Right lobe of liver (tissue), 6 donors: ENCODE measurements around the gene HSD17B11. TPM values are rescaled to one million over a fixed set of nuclear protein-coding genes. Genes with fewer than 3 reads are reported as not detected.
A peak's percentile ranks its signal among the peaks of the same experiment; 100 is the strongest.
"Not testable (repeated sequence)": the region's sequence is repeated elsewhere in the genome, so short reads cannot be mapped to it uniquely, and the experiment has no call there.

ENCODE experiments used
- ATAC-seq, 4 donors: fragments of 200-7000 bp; cut with Tn5 transposase; one replicate each; pipeline ENCODE4 v1.9.1; 2020; ENCODE audit warnings: mild to moderate bottlenecking in 4 of 4, moderate library complexity in 4 of 4
- DNase-seq, 3 donors: peaks; one replicate each; pipeline ENCODE4 v3.0.0-alpha.2; 2020
- H3K27ac ChIP-seq, 3 donors: fragments of 200-600 bp; one replicate each; pipeline ENCODE4 v1.8.0; 2022
- H3K27me3 ChIP-seq, 2 donors: fragments of 200-600 bp; one replicate each; pipeline ENCODE4 v1.8.0; 2022
- H3K36me3 ChIP-seq, 4 donors: fragments of 200-600 bp; sonication (generic) in 1 of 4; one replicate each; pipeline versions ENCODE4 v1.5.1 to v1.8.0; 2017 to 2022; ENCODE audit warnings: control low read depth in 1 of 4
- H3K4me1 ChIP-seq, 4 donors: fragments of 200-600 bp; sonication (generic) in 1 of 4; one replicate each; pipeline versions ENCODE4 v1.5.1 to v1.8.0; 2017 to 2022; ENCODE audit warnings: control low read depth in 1 of 4
- H3K4me3 ChIP-seq, 3 donors: fragments of 200-600 bp; one replicate each; pipeline ENCODE4 v1.8.0; 2022
- H3K9me3 ChIP-seq, 4 donors: fragments of 200-600 bp; sonication (generic) in 1 of 4; one replicate each; pipeline versions ENCODE4 v1.5.1 to v1.8.0; 2017 to 2022; ENCODE audit warnings: control low read depth in 1 of 4
- CTCF ChIP-seq, 4 donors: fragments of 200-600 bp in 3 of 4; fragments of 450-650 bp in 1 of 4; IDR thresholded peaks; one replicate each; pipeline versions ENCODE4 v1.5.1 to v1.8.0; 2016 to 2022; ENCODE audit warnings: antibody characterized with exemption in 4 of 4, mild to moderate bottlenecking in 2 of 4
- POLR2A ChIP-seq: fragments of 450-650 bp; IDR thresholded peaks from one replicate; pipeline ENCODE4 v1.6.1; 2017; ENCODE audit warnings: antibody characterized with exemption, mild to moderate bottlenecking
- WGBS: methylation state at CpG from one replicate; pipeline ENCODE4 v1.1.6; 2018; ENCODE audit warnings: low coverage, low lambda C conversion rate; ENCODE audit not compliant: insufficient coverage; ENCODE audit errors: missing lambda C conversion rate; 5-methylcytosine and 5-hydroxymethylcytosine counted together
- intact Hi-C, 2 donors: fragments of 100-400 bp; cut with DNase I; formaldehyde crosslinking; loops; one replicate each; pipeline versions ENCODE4 v1.11.2 to v1.14.1; 2022
- total RNA-seq, 6 experiments: library from RNA; depleted of rRNA in 2 of 6; stranded (reverse); fragments of >200 nt in 2 of 6; fragmentation: NEBNext Ultra II Directional in 3 of 6; extraction: Animal tissue kit (Norgen Biotek cat#: 25700) in 3 of 6; gene quantifications; one replicate each; pipeline versions ENCODE4 v1.1.0 to v1.2.4, GENCODE V29; 2016 to 2023
- donor health status: DM: no; HTN: yes; CAD: no.
- donor health status: DM: no; HTN: no; CAD: no.
- donor health status: DM: no; HTN: no; CAD: no.
- donor health status: DM: no; HTN: yes; CAD: no.
- donor health status: DM: no; HTN: yes; CAD: no.

The HSD17B11 gene
- total RNA-seq, 6 experiments from 2014 or later: 36.1 to 170 (median 127) TPM

GRCh38 chr4:87416965-87417364 is 26.0 kb upstream of the HSD17B11 start:
- no peaks in the 10 kb centered on the region for H3K27me3 ChIP-seq
- ATAC-seq: peak; percentile 60 to 87 (median 81)
- H3K4me3 ChIP-seq: peak overlapping the region in 1 of 3 donors; percentile 2
- intact Hi-C loops: no loop called here
- TF ChIP-seq CTCF (IDR thresholded peaks at IDR 0.05) (no peak), POLR2A (peak; percentile 40)
- peak in 1 of 3 donors; percentile 74 for DNase-seq
- no peaks in the 10 kb centered on the region for H3K9me3 ChIP-seq
- H3K27ac ChIP-seq: peak overlapping the region in 2 of 3 donors; percentile 95
- WGBS: 24% methylated on average over 3 of the region's 3 CpGs
- H3K4me1 ChIP-seq: peaks cover 0 to 56% (median 17%) of the 10 kb centered on the region in 4 donors
- H3K36me3 ChIP-seq: no peaks in the 10 kb centered on the region

GRCh38 chr4:87414816-87415215 is 23.8 kb upstream of the HSD17B11 start:
- Histone ChIP-seq H3K27me3 (no peaks in the 10 kb centered on the region), H3K4me1 (peaks cover 0 to 46% (median 19%) of the 10 kb centered on the region in 4 donors), H3K36me3 (no peaks in the 10 kb centered on the region), H3K9me3 (no peaks in the 10 kb centered on the region), H3K4me3 (no peak overlapping the region), H3K27ac (no peak overlapping the region)
- intact Hi-C loops: no loop called here
- DNase-seq (no peak), ATAC-seq (no peak)
- TF ChIP-seq POLR2A (no peak), CTCF (IDR thresholded peaks at IDR 0.05) (no peak)

DNA sequence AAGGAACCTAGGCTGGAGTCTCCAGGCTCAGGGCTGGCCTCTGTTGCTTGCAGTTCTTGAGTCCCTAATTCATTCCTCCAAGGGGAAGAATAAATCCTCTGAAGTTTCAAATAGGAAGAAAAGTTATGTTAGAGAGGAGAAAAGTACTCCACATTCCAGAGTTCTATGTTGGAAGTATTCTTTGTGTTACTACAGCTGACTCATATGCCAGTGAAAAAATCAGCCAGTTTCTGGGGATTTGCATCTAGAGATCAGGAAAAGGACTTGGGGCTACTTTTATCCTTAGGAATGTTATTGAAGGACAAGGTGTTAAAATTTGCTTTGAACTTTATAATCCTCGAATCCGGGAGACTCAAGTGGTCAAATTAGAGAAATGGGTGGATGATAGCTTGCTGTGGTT is 19.7 kb upstream of the HSD17B11 start:
- intact Hi-C loops: no loop called here
- no peak for TF ChIP-seq POLR2A
- no peak for TF ChIP-seq CTCF (IDR thresholded peaks at IDR 0.05)
- H3K4me3 ChIP-seq: no peak overlapping the region
- 90% methylated on average over 2 of the region's 2 CpGs for WGBS
- no peak for ATAC-seq
- no peaks in the 10 kb centered on the region for H3K36me3 ChIP-seq
- no peak overlapping the region for H3K27ac ChIP-seq
- no peaks in the 10 kb centered on the region for H3K27me3 ChIP-seq
- DNase-seq: no peak
- H3K9me3 ChIP-seq: no peaks in the 10 kb centered on the region
- H3K4me1 ChIP-seq: peaks cover 0 to 23% (median 10%) of the 10 kb centered on the region in 4 donors

- ATAC-seq (peak in 2 of 4 donors; percentile 6 to 23), DNase-seq (no peak)
- H3K4me1 ChIP-seq: peaks cover 0 to 23% (median 10%) of the 10 kb centered on the region in 4 donors
- 26% methylated on average over 2 of the region's 2 CpGs for WGBS
- peak overlapping the region in 1 of 3 donors; percentile 4 for H3K27ac ChIP-seq
- intact Hi-C loops: no loop called here
- no peak overlapping the region for H3K4me3 ChIP-seq
- H3K9me3 ChIP-seq: no peaks in the 10 kb centered on the region
- no peak for TF ChIP-seq POLR2A
- TF ChIP-seq CTCF (IDR thresholded peaks at IDR 0.05): no peak
- no peaks in the 10 kb centered on the region for H3K27me3 ChIP-seq
- H3K36me3 ChIP-seq: no peaks in the 10 kb centered on the region
Observed at GRCh38 chr4:87410157-87410556, 19.2 kb upstream of the HSD17B11 start.

DNA sequence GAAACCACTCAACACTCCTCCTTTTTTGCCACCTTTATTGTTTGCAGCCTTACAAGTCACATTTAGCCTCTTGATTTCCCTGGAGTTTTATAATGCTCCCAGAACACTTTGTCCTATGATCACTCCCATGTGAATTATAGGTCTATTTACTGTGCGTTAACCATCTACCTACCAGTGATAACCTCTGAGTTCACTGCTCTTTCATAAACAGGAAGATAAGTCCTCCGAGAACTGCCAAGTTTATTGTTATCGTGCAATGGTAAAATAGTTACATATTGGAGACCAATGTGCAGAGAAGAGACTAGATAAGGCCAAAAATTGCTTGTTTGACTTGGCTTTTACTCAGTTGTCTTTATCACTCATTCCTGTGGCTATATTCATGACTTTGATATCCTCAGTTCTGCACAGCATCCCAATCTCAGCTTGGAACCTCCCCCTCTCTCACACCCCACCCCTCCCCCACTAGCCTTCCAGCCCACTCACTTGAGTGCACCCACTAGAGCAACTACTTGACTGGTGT is 18.5 kb upstream of the HSD17B11 start:
- H3K4me1 ChIP-seq: peaks cover 0 to 23% (median 10%) of the 10 kb centered on the region in 4 donors
- DNase-seq: no peak

DNA sequence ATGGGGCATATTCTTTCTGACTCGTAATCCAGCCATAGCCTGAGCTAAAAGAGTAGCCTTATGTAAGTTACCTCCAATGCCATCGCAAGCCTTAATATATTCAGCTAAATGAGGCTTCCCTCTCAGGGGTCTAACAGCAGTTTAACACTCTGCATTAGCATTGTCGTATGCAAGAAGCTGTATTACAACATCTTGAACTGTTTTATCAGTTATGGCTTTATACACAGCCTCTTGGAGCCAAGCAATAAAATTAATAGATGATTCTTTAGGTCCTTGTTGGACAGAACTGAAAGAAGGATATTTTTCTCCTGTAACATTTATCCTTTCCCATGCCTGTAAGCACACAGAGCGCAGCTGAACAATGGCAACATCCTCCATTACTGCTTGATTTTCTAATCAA is 15.9 kb upstream of the HSD17B11 start:
- intact Hi-C loops, DNase-seq, H3K4me3 ChIP-seq, ATAC-seq, H3K27me3 ChIP-seq, H3K9me3 ChIP-seq, H3K36me3 ChIP-seq, H3K27ac ChIP-seq: not testable (repeated sequence)
- WGBS: 64% methylated on average over 4 of the region's 4 CpGs
- peaks cover 0 to 23% (median 10%) of the 10 kb centered on the region in 4 donors for H3K4me1 ChIP-seq

More for the DNA sequence above, 18.5 kb upstream of the HSD17B11 start:
- Histone ChIP-seq H3K27ac (peak overlapping the region in 2 of 3 donors; percentile 68 to 75), H3K4me3 (no peak overlapping the region), H3K36me3 (no peaks in the 10 kb centered on the region), H3K27me3 (no peaks in the 10 kb centered on the region), H3K9me3 (no peaks in the 10 kb centered on the region)
- intact Hi-C loops: no loop called here
- TF ChIP-seq POLR2A (no peak), CTCF (IDR thresholded peaks at IDR 0.05) (no peak)
- WGBS: 11% methylated on average over 3 of the region's 3 CpGs
- ATAC-seq: peak; percentile 93 to 98 (median 96)
